ENCODE measurements around the gene ALDH5A1.

Gene ALDH5A1

GRCh38 chr6:24494821-24495795 is at the start of gene ALDH5A1:
ALDH5A1 (plus strand) TSS chr6:24494969; CDS start chr6:24494997, 28 bp downstream.
- DNase-seq = peak; percentile 88

- DNase-seq = no peak
Observed at GRCh38 chr6:24445704-24446103, 49.1 kb upstream of the ALDH5A1 start.

GRCh38 chr6:24446670-24447069 is 48.1 kb upstream of the ALDH5A1 start:
- DNase-seq = no peak

- no peak for DNase-seq
Observed at GRCh38 chr6:24448396-24448795, 46.4 kb upstream of the ALDH5A1 start.

GRCh38 chr6:24448828-24449525 is 45.8 kb upstream of the ALDH5A1 start:
- DNase-seq = no peak

GRCh38 chr6:24451581-24452388 is 43.0 kb upstream of the ALDH5A1 start:
- DNase-seq = no peak

- DNase-seq = no peak
Observed at GRCh38 chr6:24453921-24454320, 40.8 kb upstream of the ALDH5A1 start.

- DNase-seq = no peak
Observed at GRCh38 chr6:24454452-24454851, 40.3 kb upstream of the ALDH5A1 start.

- no peak for DNase-seq
Observed at GRCh38 chr6:24455061-24455460, 39.7 kb upstream of the ALDH5A1 start.

GRCh38 chr6:24458134-24458533 is 36.6 kb upstream of the ALDH5A1 start:
- no peak for DNase-seq

GRCh38 chr6:24458941-24459340 is 35.8 kb upstream of the ALDH5A1 start:
- DNase-seq = no peak

GRCh38 chr6:24460966-24461365 is 33.8 kb upstream of the ALDH5A1 start:
- no peak for DNase-seq

GRCh38 chr6:24464253-24465038 is 30.3 kb upstream of the ALDH5A1 start:
- no peak for DNase-seq

- DNase-seq = no peak
Observed at GRCh38 chr6:24469811-24470210, 25.0 kb upstream of the ALDH5A1 start.

- no peak for DNase-seq
Observed at GRCh38 chr6:24472181-24472580, 22.6 kb upstream of the ALDH5A1 start.

GRCh38 chr6:24476631-24477030 is 18.1 kb upstream of the ALDH5A1 start:
- DNase-seq = no peak

GRCh38 chr6:24477070-24477469 is 17.7 kb upstream of the ALDH5A1 start:
- DNase-seq = no peak

GRCh38 chr6:24478903-24479302 is 15.9 kb upstream of the ALDH5A1 start:
- DNase-seq = no peak

GRCh38 chr6:24480705-24481104 is 14.1 kb upstream of the ALDH5A1 start:
- no peak for DNase-seq

GRCh38 chr6:24481449-24481848 is 13.3 kb upstream of the ALDH5A1 start:
- no peak for DNase-seq

GRCh38 chr6:24484657-24485323 is 10.0 kb upstream of the ALDH5A1 start:
- DNase-seq = no peak

GRCh38 chr6:24486065-24486464 is 8.7 kb upstream of the ALDH5A1 start:
- DNase-seq = no peak
